MCF 10A (cell line): ENCODE data around the gene CIAO1. TPM values are rescaled to one million over a fixed set of nuclear protein-coding genes. Genes with fewer than 3 reads are reported as not detected.

Experiments
- BruUV-seq: library from RNA; stranded (reverse); fragments of 400-500 nt; replicated peaks from 2 replicates; lab custom pipeline; 2021; lab: Mats Ljungman, UMichigan
- CTCF ChIA-PET: fragments of 300-600 bp; sonication (Branson Sonifier 250); formaldehyde crosslinking; extraction: SDS; loops from one replicate; lab custom pipeline; 2021; ENCODE audit warnings: antibody characterized with exemption, inconsistent platforms; lab: Yijun Ruan, JAX
- POLR2A ChIA-PET: fragments of 300-600, 350-650 bp; sonication (Branson Sonifier 250); formaldehyde crosslinking; extraction: SDS; loops from one replicate; lab custom pipeline; 2020; ENCODE audit warnings: antibody characterized with exemption, inconsistent platforms; lab: Yijun Ruan, JAX
- DNase-seq: peaks from one replicate; pipeline ENCODE4 v3.0.0-alpha.2; 2018; ENCODE audit not compliant: unreplicated experiment
- H3K27ac Mint-ChIP-seq: one replicate; pipeline ENCODE4 v1.8.0; 2022; ENCODE audit warnings: mild to moderate bottlenecking, low read depth, mixed read lengths; ENCODE audit not compliant: unreplicated experiment
- H3K27me3 Mint-ChIP-seq: one replicate; pipeline ENCODE4 v1.8.0; 2022; ENCODE audit warnings: mixed read lengths; ENCODE audit not compliant: insufficient read depth, unreplicated experiment
- H3K36me3 Mint-ChIP-seq: one replicate; pipeline ENCODE4 v1.8.0; 2022; ENCODE audit warnings: mild to moderate bottlenecking, moderate library complexity, mixed read lengths; ENCODE audit not compliant: insufficient read depth, unreplicated experiment
- H3K4me1 Mint-ChIP-seq: one replicate; pipeline ENCODE4 v1.8.0; 2022; ENCODE audit warnings: mixed read lengths; ENCODE audit not compliant: insufficient read depth, unreplicated experiment
- H3K4me3 Mint-ChIP-seq: one replicate; pipeline ENCODE4 v1.8.0; 2022; ENCODE audit warnings: mild to moderate bottlenecking, moderate library complexity, mixed read lengths; ENCODE audit not compliant: unreplicated experiment
- H3K9me3 Mint-ChIP-seq: one replicate; pipeline ENCODE4 v1.8.0; 2022; ENCODE audit warnings: mixed read lengths; ENCODE audit not compliant: unreplicated experiment
- intact Hi-C: fragments of 100-400 bp; cut with micrococcal nuclease; formaldehyde crosslinking; loops from 2 replicates; pipeline ENCODE4 v1.14.1; 2022
- total RNA-seq: library from RNA; stranded (reverse); gene quantifications from 2 replicates; pipeline ENCODE4 v1.2.3, GENCODE V29; 2022
- TF ChIP-seq, protein P1 (sequence below): fragments of 200-600 bp; IDR thresholded peaks from one replicate; pipeline ENCODE4 v1.8.0; 2022; ENCODE audit warnings: antibody characterized with exemption, mild to moderate bottlenecking; ENCODE audit not compliant: unreplicated experiment

CIAO1 gene
- total RNA-seq, 1 experiment from 2014 or later = 62.3 TPM

DNA sequence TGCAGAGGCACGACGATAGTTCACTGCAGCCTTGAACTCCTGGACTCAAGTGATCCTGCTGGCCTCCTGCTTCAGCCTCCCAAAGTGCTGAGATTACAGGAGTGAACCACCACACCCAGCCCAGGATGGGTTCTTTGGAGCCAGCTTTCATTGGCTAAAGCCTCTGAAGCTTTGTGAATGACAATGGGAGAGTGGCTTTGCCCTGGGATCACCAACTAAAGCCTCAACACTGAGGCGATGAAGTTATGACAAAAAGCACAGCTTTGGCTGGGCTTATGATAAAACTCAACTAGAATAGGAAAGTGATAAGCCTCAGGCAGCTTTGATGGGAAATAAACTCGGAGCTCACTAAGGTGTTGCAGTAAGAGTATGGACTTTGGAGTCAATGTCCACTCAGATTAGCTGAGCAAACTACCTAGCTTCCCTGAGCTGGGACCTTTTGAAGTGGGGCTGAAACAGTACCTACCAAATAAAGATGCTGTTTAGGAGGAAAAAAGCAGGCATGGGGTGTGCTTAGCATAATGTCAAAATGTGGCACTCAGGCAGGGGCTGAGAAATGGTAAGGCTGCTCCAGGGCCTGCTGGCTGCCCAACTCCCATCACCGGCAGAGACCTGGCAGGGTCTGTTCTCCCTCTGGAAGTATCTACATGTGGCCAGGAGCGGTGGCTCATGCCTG, 4.6 kb upstream of the CIAO1 start:
- ChIA-PET CTCF (interaction anchor here (0.7 to 2.9 kb wide), 12 partner anchors 16 to 269 kb away, joined by 3 to 15 read pairs (median 4); no protein-coding TSS in a partner anchor), POLR2A (interaction anchor here (0.6 to 4.7 kb wide), 14 partner anchors 11 to 272 kb away, joined by 3 to 114 read pairs (median 6); partner anchors contain the start of genes SNRNP200 and STARD7)
- intact Hi-C loops = loop anchor here (2.0 to 10.0 kb wide), 3 partner anchors 123 to 269 kb away; partner anchors contain the start of genes ANKRD36C and ASTL
- no peak for DNase-seq
- Mint-ChIP-seq H3K27me3 (no peaks in the 10 kb centered on the region), H3K4me3 (no peak overlapping the region), H3K9me3 (no peaks in the 10 kb centered on the region), H3K27ac (peak overlapping the region; percentile 83), H3K4me1 (peaks cover 36% of the 10 kb centered on the region), H3K36me3 (peaks cover 53% of the 10 kb centered on the region)
- TF ChIP-seq, protein P1, sequence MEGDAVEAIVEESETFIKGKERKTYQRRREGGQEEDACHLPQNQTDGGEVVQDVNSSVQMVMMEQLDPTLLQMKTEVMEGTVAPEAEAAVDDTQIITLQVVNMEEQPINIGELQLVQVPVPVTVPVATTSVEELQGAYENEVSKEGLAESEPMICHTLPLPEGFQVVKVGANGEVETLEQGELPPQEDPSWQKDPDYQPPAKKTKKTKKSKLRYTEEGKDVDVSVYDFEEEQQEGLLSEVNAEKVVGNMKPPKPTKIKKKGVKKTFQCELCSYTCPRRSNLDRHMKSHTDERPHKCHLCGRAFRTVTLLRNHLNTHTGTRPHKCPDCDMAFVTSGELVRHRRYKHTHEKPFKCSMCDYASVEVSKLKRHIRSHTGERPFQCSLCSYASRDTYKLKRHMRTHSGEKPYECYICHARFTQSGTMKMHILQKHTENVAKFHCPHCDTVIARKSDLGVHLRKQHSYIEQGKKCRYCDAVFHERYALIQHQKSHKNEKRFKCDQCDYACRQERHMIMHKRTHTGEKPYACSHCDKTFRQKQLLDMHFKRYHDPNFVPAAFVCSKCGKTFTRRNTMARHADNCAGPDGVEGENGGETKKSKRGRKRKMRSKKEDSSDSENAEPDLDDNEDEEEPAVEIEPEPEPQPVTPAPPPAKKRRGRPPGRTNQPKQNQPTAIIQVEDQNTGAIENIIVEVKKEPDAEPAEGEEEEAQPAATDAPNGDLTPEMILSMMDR = no peak
- BruUV-seq = no TSS peak

GRCh38 chr2:96262306-96262705, 3.7 kb upstream of the CIAO1 start:
- no peaks in the 10 kb centered on the region for H3K27me3 Mint-ChIP-seq
- no TSS peak for BruUV-seq
- peaks cover 49% of the 10 kb centered on the region for H3K36me3 Mint-ChIP-seq
- intact Hi-C loops = loop anchor here (5.0 to 10.0 kb wide), 2 partner anchors 198 to 270 kb away; partner anchors contain the start of gene ANKRD36C
- TF ChIP-seq, protein P1 = no peak
- DNase-seq = no peak
- no peaks in the 10 kb centered on the region for H3K9me3 Mint-ChIP-seq
- no peak overlapping the region for H3K4me3 Mint-ChIP-seq
- no peak overlapping the region for H3K27ac Mint-ChIP-seq
- POLR2A ChIA-PET = interaction anchor here (1.3 to 4.7 kb wide), 4 partner anchors 43 to 68 kb away, joined by 6 to 114 read pairs (median 10); partner anchors contain the start of genes SNRNP200 and STARD7
- peaks cover 39% of the 10 kb centered on the region for H3K4me1 Mint-ChIP-seq
- CTCF ChIA-PET = interaction anchor here (0.9 to 2.9 kb wide), 5 partner anchors 72 to 269 kb away, joined by 3 to 15 read pairs (median 8); no protein-coding TSS in a partner anchor

GRCh38 chr2:96264086-96264485, 1.9 kb upstream of the CIAO1 start:
- H3K9me3 Mint-ChIP-seq = no peaks in the 10 kb centered on the region
- TF ChIP-seq, protein P1 = no peak
- H3K27ac Mint-ChIP-seq = no peak overlapping the region
- no peaks in the 10 kb centered on the region for H3K27me3 Mint-ChIP-seq
- no peak for DNase-seq
- peaks cover 52% of the 10 kb centered on the region for H3K36me3 Mint-ChIP-seq
- CTCF ChIA-PET = interaction anchor here (0.6 to 1.1 kb wide), 5 partner anchors 9 to 540 kb away, joined by 3 to 5 read pairs (median 3); no protein-coding TSS in a partner anchor
- H3K4me1 Mint-ChIP-seq = peaks cover 39% of the 10 kb centered on the region
- POLR2A ChIA-PET = interaction anchor here (0.8 to 1.8 kb wide), 7 partner anchors 41 to 272 kb away, joined by 3 to 13 read pairs (median 8); partner anchors contain the start of genes ANKRD36C, SNRNP200 and STARD7
- intact Hi-C loops = loop anchor here (5.0 to 10.0 kb wide), 2 partner anchors 199 to 272 kb away; partner anchors contain the start of gene ANKRD36C
- H3K4me3 Mint-ChIP-seq = peak overlapping the region; percentile 93
- no TSS peak for BruUV-seq
